Measurements from ENCODE around the gene IGSF6. TPM values are rescaled to one million over a fixed set of nuclear protein-coding genes. Genes with fewer than 3 reads are reported as not detected.

Gene IGSF6
- total and polyA plus RNA-seq, 2 of the 8 experiments (the other 6 are each of a cell fraction or from before 2014, with no cell fraction given) = not detected

- TF ChIP-seq CHD7 (IDR thresholded peaks at IDR 0.05; ENCODE audit: insufficient replicate concordance, low read length) (no peak), SAP30 (IDR thresholded peaks at IDR 0.05; ENCODE audit: insufficient read depth, insufficient replicate concordance, low read length) (no peak), KDM5A (IDR thresholded peaks at IDR 0.05; ENCODE audit: low read length) (no peak), SP1 (IDR thresholded peaks at IDR 0.05; ENCODE audit: low read depth, low read length) (no peak), MAX (IDR thresholded peaks at IDR 0.05) (no peak), CHD1 (IDR thresholded peaks at IDR 0.05; ENCODE audit: low read depth, low read length) (no peak)
Observed at GRCh38 chr16:21610766-21611165, 41.6 kb downstream of the IGSF6 start (continued).
